GM23338 (cell line): ENCODE measurements around the gene CLPTM1L. TPM values are rescaled to one million over a fixed set of nuclear protein-coding genes. Genes with fewer than 3 reads are reported as not detected.

ENCODE experiments used
- ATAC-seq: fragments of 200-7000 bp; cut with Tn5 transposase; 3 replicates; pipeline ENCODE4 v1.9.1; 2020
- DNase-seq: peaks from one replicate; pipeline ENCODE4 v3.0.0-alpha.2; 2015; ENCODE audit warnings: low spot score
- H2AFZ ChIP-seq: fragments of 200-600 bp; sonication (generic); 2 replicates; pipeline ENCODE4 v1.8.0; 2016; ENCODE audit warnings: antibody characterized with exemption, mild to moderate bottlenecking, moderate library complexity
- H3F3A ChIP-seq: fragments of 200-600 bp; sonication (generic); replicated peaks from 2 replicates; pipeline ENCODE4 v1.8.0; 2017; ENCODE audit warnings: antibody characterized with exemption, mixed run types, low read depth
- H3K27ac ChIP-seq: fragments of 200-600 bp; sonication (generic); 2 replicates; pipeline ENCODE4 v1.6.1; 2016; ENCODE audit warnings: low read depth
- H3K27me3 ChIP-seq: fragments of 200-600 bp; sonication (generic); 2 replicates; pipeline ENCODE4 v1.8.0; 2016; ENCODE audit warnings: mild to moderate bottlenecking, mixed run types, moderate library complexity; ENCODE audit not compliant: insufficient read depth
- H3K36me3 ChIP-seq: fragments of 200-600 bp; sonication (generic); 2 replicates; pipeline ENCODE4 v1.8.0; 2016; ENCODE audit warnings: mild to moderate bottlenecking; ENCODE audit not compliant: insufficient read depth
- H3K4me1 ChIP-seq: fragments of 200-600 bp; sonication (generic); 2 replicates; pipeline ENCODE4 v1.8.0; 2016; ENCODE audit warnings: mild to moderate bottlenecking, moderate library complexity; ENCODE audit not compliant: insufficient read depth
- H3K4me2 ChIP-seq: fragments of 200-600 bp; sonication (generic); 2 replicates; pipeline ENCODE4 v1.7.1; 2017; ENCODE audit warnings: mixed run types
- H3K4me3 ChIP-seq: fragments of 200-600 bp; sonication (generic); 2 replicates; pipeline ENCODE4 v1.6.1; 2016; ENCODE audit warnings: mixed run types
- H3K79me2 ChIP-seq: fragments of 200-600 bp; sonication (generic); replicated peaks from 2 replicates; pipeline ENCODE4 v1.8.0; 2017; ENCODE audit warnings: mild to moderate bottlenecking; ENCODE audit not compliant: insufficient read depth
- H3K9me2 ChIP-seq: fragments of 200-600 bp; sonication (generic); 2 replicates; pipeline ENCODE4 v1.8.0; 2017; ENCODE audit not compliant: insufficient read depth
- H4K20me1 ChIP-seq: fragments of 200-600 bp; sonication (generic); replicated peaks from 2 replicates; pipeline ENCODE4 v1.8.0; 2017; ENCODE audit warnings: mild to moderate bottlenecking; ENCODE audit not compliant: insufficient read depth
- H3K27ac Mint-ChIP-seq: 2 replicates; pipeline ENCODE4 v1.8.0; 2020; ENCODE audit warnings: inconsistent platforms, mild to moderate bottlenecking, moderate library complexity, mixed read lengths
- H3K27me3 Mint-ChIP-seq: 3 replicates; pipeline ENCODE4 v1.8.0; 2022; ENCODE audit warnings: low read depth, mild to moderate bottlenecking, moderate library complexity, mixed read lengths, inconsistent platforms; ENCODE audit not compliant: insufficient read depth, poor library complexity
- H3K36me3 Mint-ChIP-seq: 3 replicates; pipeline ENCODE4 v1.8.0; 2021; ENCODE audit warnings: low read depth, mild to moderate bottlenecking, inconsistent platforms, moderate library complexity, mixed read lengths
- H3K4me1 Mint-ChIP-seq: 3 replicates; pipeline ENCODE4 v1.8.0; 2020; ENCODE audit warnings: mild to moderate bottlenecking, inconsistent platforms, mixed read lengths
- H3K4me3 Mint-ChIP-seq: 3 replicates; pipeline ENCODE4 v1.8.0; 2021; ENCODE audit warnings: moderate library complexity, mild to moderate bottlenecking, inconsistent platforms, mixed read lengths
- H3K9me3 Mint-ChIP-seq: 3 replicates; pipeline ENCODE4 v1.8.0; 2020; ENCODE audit warnings: moderate library complexity, mild to moderate bottlenecking, inconsistent platforms, mixed read lengths
- CREB1 ChIP-seq: fragments of 250-450 bp; sonication (Bioruptor Pico); IDR thresholded peaks from 2 replicates; pipeline ENCODE4 v1.5.0; 2020; ENCODE audit warnings: low read depth, mild to moderate bottlenecking, moderate library complexity
- ETS1 ChIP-seq: IDR thresholded peaks from 2 replicates; pipeline ENCODE4 v1.6.1; 2016; ENCODE audit warnings: antibody characterized with exemption
- POLR2AphosphoS5 ChIP-seq: IDR thresholded peaks from 2 replicates; pipeline ENCODE4 v1.6.1; 2016; ENCODE audit warnings: antibody characterized with exemption, low read depth
- REST ChIP-seq: IDR thresholded peaks from one replicate; pipeline ENCODE4 v1.6.1; 2018; ENCODE audit warnings: antibody characterized with exemption; ENCODE audit not compliant: unreplicated experiment
- STAT1 ChIP-seq: IDR thresholded peaks from one replicate; pipeline ENCODE4 v1.6.1; 2016; ENCODE audit warnings: antibody characterized with exemption; ENCODE audit not compliant: unreplicated experiment
- polyA plus RNA-seq: library from polyadenylated mRNA; unstranded; fragments of >200 nt; fragmentation: Nextera tagmentation; extraction: Ambion mirVana; gene quantifications from 2 replicates; pipeline ENCODE4 v1.2.1, GENCODE V29; 2016
- total RNA-seq: library from RNA; depleted of rRNA; stranded (reverse); fragments of >200 nt; shearing (Covaris generic); gene quantifications from 2 replicates; pipeline ENCODE4 v1.2.3, GENCODE V29; 2014
- TF ChIP-seq, protein P1 (sequence below), 2 experiments: fragments of 200-600 bp in 1 of 2; sonication (generic) in 1 of 2; conservative IDR thresholded peaks; 2 replicates each; pipeline versions ENCODE4 v1.5.1 to v1.6.1; 2016 to 2017; ENCODE audit warnings: antibody characterized with exemption in 2 of 2, low read depth in 2 of 2, mild to moderate bottlenecking in 2 of 2, moderate library complexity in 1 of 2

CLPTM1L gene
- total and polyA plus RNA-seq, 2 experiments from 2014 or later = 39.9 to 110 TPM

GRCh38 chr5:1319436-1320256, 25.3 kb downstream of the CLPTM1L start:
- Histone ChIP-seq H3K27ac (no peak overlapping the region), H3K4me2 (no peak overlapping the region), H3K36me3 (peaks cover 8% of the 10 kb centered on the region; the same call in 1 of the 2 replicates), H4K20me1 (peaks cover 4% of the 10 kb centered on the region; the same call in 1 of the 2 replicates), H3K9me2 (no peaks in the 10 kb centered on the region), H2AFZ (no peak overlapping the region), H3K4me1 (peaks cover 23% of the 10 kb centered on the region), H3K79me2 (no peaks in the 10 kb centered on the region), H3K4me3 (no peak overlapping the region), H3F3A (peaks cover 27% of the 10 kb centered on the region; the same call in 1 of the 2 replicates), H3K27me3 (no peaks in the 10 kb centered on the region)
- TF ChIP-seq, protein P1, sequence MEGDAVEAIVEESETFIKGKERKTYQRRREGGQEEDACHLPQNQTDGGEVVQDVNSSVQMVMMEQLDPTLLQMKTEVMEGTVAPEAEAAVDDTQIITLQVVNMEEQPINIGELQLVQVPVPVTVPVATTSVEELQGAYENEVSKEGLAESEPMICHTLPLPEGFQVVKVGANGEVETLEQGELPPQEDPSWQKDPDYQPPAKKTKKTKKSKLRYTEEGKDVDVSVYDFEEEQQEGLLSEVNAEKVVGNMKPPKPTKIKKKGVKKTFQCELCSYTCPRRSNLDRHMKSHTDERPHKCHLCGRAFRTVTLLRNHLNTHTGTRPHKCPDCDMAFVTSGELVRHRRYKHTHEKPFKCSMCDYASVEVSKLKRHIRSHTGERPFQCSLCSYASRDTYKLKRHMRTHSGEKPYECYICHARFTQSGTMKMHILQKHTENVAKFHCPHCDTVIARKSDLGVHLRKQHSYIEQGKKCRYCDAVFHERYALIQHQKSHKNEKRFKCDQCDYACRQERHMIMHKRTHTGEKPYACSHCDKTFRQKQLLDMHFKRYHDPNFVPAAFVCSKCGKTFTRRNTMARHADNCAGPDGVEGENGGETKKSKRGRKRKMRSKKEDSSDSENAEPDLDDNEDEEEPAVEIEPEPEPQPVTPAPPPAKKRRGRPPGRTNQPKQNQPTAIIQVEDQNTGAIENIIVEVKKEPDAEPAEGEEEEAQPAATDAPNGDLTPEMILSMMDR (conservative IDR thresholded peaks at IDR 0.05; ENCODE audit: low read depth in 2 of 2) = no peak
- TF ChIP-seq STAT1 = no peak
- Mint-ChIP-seq H3K27me3 (peaks cover 8% of the 10 kb centered on the region), H3K4me1 (peaks cover 26% of the 10 kb centered on the region), H3K27ac (no peak overlapping the region), H3K9me3 (no peaks in the 10 kb centered on the region), H3K4me3 (no peak overlapping the region), H3K36me3 (peaks cover 54% of the 10 kb centered on the region)
- ATAC-seq (no peak), DNase-seq (no peak)

DNA sequence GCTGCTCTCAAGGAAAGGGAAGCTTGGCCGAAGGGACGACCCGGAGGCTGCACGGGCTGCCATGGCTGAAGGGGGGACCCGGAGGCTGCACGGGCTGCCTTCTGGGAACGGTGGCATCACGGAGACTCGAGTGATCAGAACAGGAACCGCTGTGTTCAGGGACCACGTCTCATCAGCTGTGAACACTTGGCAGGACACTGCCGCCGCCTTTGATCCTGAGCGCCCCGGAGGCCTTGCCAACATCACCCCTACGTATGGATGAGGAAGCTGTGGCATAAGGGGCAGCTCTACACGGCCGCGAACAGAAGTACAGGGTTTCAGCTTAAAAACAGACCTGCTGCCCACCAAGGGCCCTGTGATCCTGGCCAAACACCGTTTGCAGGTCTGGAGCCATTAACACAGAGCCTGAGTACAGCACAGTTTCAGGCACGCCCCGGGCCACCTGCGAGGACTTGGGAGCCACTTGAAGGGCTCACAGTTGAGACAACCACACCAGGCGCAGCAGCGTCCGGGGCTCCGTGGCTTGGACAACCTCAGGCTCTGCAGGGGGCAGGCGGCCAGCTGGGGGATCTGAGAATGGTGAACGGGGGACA, 26.1 kb downstream of the CLPTM1L start:
- no peaks in the 10 kb centered on the region for H3K9me3 Mint-ChIP-seq

More for the DNA sequence above, 26.1 kb downstream of the CLPTM1L start:
- TF ChIP-seq POLR2AphosphoS5 = no peak
- TF ChIP-seq, protein P1 (conservative IDR thresholded peaks at IDR 0.05; ENCODE audit: low read depth in 2 of 2) = no peak
- TF ChIP-seq REST = no peak
- TF ChIP-seq ETS1 = no peak
- no peak for TF ChIP-seq CREB1 (CRISPR knock-in tag)
- Mint-ChIP-seq H3K36me3 (peaks cover 45% of the 10 kb centered on the region), H3K4me1 (peaks cover 29% of the 10 kb centered on the region), H3K27me3 (peaks cover 11% of the 10 kb centered on the region), H3K27ac (no peak overlapping the region; the same call in 1 of the 2 replicates), H3K4me3 (no peak overlapping the region)
- Histone ChIP-seq H3K4me2 (no peak overlapping the region), H3F3A (peaks cover 27% of the 10 kb centered on the region; the same call in 1 of the 2 replicates), H3K4me1 (peaks cover 23% of the 10 kb centered on the region), H3K27me3 (no peaks in the 10 kb centered on the region), H3K79me2 (no peaks in the 10 kb centered on the region), H2AFZ (no peak overlapping the region), H3K9me2 (no peaks in the 10 kb centered on the region), H3K36me3 (peaks cover 2% of the 10 kb centered on the region; the same call in 1 of the 2 replicates), H4K20me1 (peaks cover 4% of the 10 kb centered on the region; the same call in 1 of the 2 replicates), H3K4me3 (no peak overlapping the region), H3K27ac (peak overlapping the region; percentile 32; the same call in 1 of the 2 replicates)
- ATAC-seq = no peak
- no peak for DNase-seq
